ENCODE results near the gene RUNX2. TPM values are rescaled to one million over a fixed set of nuclear protein-coding genes. Genes with fewer than 3 reads are reported as not detected.

The RUNX2 gene
- total RNA-seq, 1 experiment from 2014 or later, result 9.3 TPM

GRCh38 chr6:45537539-45537938, 209.4 kb downstream of the RUNX2 start:
- POLR2A ChIA-PET, result no interaction called here
- Mint-ChIP-seq H3K27me3 (ENCODE audit: insufficient read depth, unreplicated experiment) (no peaks in the 10 kb centered on the region), H3K9me3 (ENCODE audit: unreplicated experiment) (no peaks in the 10 kb centered on the region), H3K27ac (ENCODE audit: low read depth, unreplicated experiment) (no peak overlapping the region), H3K4me1 (ENCODE audit: insufficient read depth, unreplicated experiment) (peaks cover 6% of the 10 kb centered on the region), H3K4me3 (ENCODE audit: unreplicated experiment) (no peak overlapping the region), H3K36me3 (ENCODE audit: insufficient read depth, unreplicated experiment) (peaks cover 18% of the 10 kb centered on the region)
- no TSS peak for BruUV-seq (replicated peaks)
- CTCF ChIA-PET, result no interaction called here
- no peak for DNase-seq (ENCODE audit: unreplicated experiment)
- intact Hi-C loops (cut with micrococcal nuclease), result no loop called here
- no peak for TF ChIP-seq CTCF (IDR thresholded peaks at IDR 0.05; ENCODE audit: unreplicated experiment)

GRCh38 chr6:45538641-45539547, 210.8 kb downstream of the RUNX2 start:
- Mint-ChIP-seq H3K27me3 (ENCODE audit: insufficient read depth, unreplicated experiment) (no peaks in the 10 kb centered on the region), H3K4me3 (ENCODE audit: unreplicated experiment) (no peak overlapping the region), H3K27ac (ENCODE audit: low read depth, unreplicated experiment) (no peak overlapping the region), H3K9me3 (ENCODE audit: unreplicated experiment) (no peaks in the 10 kb centered on the region), H3K4me1 (ENCODE audit: insufficient read depth, unreplicated experiment) (peaks cover 6% of the 10 kb centered on the region), H3K36me3 (ENCODE audit: insufficient read depth, unreplicated experiment) (peaks cover 12% of the 10 kb centered on the region)
- no peak for TF ChIP-seq CTCF (IDR thresholded peaks at IDR 0.05; ENCODE audit: unreplicated experiment)
- CTCF ChIA-PET, result no interaction called here
- POLR2A ChIA-PET, result no interaction called here
- BruUV-seq (replicated peaks), result no TSS peak
- intact Hi-C loops (cut with micrococcal nuclease), result no loop called here
- no peak for DNase-seq (ENCODE audit: unreplicated experiment)

- H3K36me3 Mint-ChIP-seq (ENCODE audit: insufficient read depth, unreplicated experiment), result peaks cover 4% of the 10 kb centered on the region
- peaks cover 6% of the 10 kb centered on the region for H3K4me1 Mint-ChIP-seq (ENCODE audit: insufficient read depth, unreplicated experiment)
- no peak overlapping the region for H3K27ac Mint-ChIP-seq (ENCODE audit: low read depth, unreplicated experiment)
- H3K27me3 Mint-ChIP-seq (ENCODE audit: insufficient read depth, unreplicated experiment), result no peaks in the 10 kb centered on the region
- DNase-seq (ENCODE audit: unreplicated experiment), result no peak
- no peaks in the 10 kb centered on the region for H3K9me3 Mint-ChIP-seq (ENCODE audit: unreplicated experiment)
- ChIA-PET POLR2A (no interaction called here), CTCF (interaction anchor here (0.5 kb wide), 1 partner anchor 1020 kb away, joined by 3 read pairs; no protein-coding TSS in a partner anchor)
- BruUV-seq (replicated peaks), result no TSS peak
- intact Hi-C loops (cut with micrococcal nuclease), result no loop called here
- no peak for TF ChIP-seq CTCF (IDR thresholded peaks at IDR 0.05; ENCODE audit: unreplicated experiment)
- H3K4me3 Mint-ChIP-seq (ENCODE audit: unreplicated experiment), result no peak overlapping the region
These were observed 212.3 kb downstream of the RUNX2 start for GRCh38 chr6:45540375-45540920.

- BruUV-seq (replicated peaks), result no TSS peak
- no peaks in the 10 kb centered on the region for H3K27me3 Mint-ChIP-seq (ENCODE audit: insufficient read depth, unreplicated experiment)
- CTCF ChIA-PET, result interaction anchor here (0.6 to 0.7 kb wide), 2 partner anchors 114 to 1087 kb away, joined by 3 read pairs; no protein-coding TSS in a partner anchor
These were observed 213.8 kb downstream of the RUNX2 start for GRCh38 chr6:45541934-45542333.

More at GRCh38 chr6:45541934-45542333, 213.8 kb downstream of the RUNX2 start:
- Mint-ChIP-seq H3K4me3 (ENCODE audit: unreplicated experiment) (no peak overlapping the region), H3K9me3 (ENCODE audit: unreplicated experiment) (no peaks in the 10 kb centered on the region), H3K4me1 (ENCODE audit: insufficient read depth, unreplicated experiment) (peaks cover 6% of the 10 kb centered on the region), H3K27ac (ENCODE audit: low read depth, unreplicated experiment) (no peak overlapping the region), H3K36me3 (ENCODE audit: insufficient read depth, unreplicated experiment) (no peaks in the 10 kb centered on the region)
- intact Hi-C loops (cut with micrococcal nuclease), result no loop called here
- DNase-seq (ENCODE audit: unreplicated experiment), result no peak
- no peak for TF ChIP-seq CTCF (IDR thresholded peaks at IDR 0.05; ENCODE audit: unreplicated experiment)
- POLR2A ChIA-PET, result no interaction called here
